Cortex of kidney (tissue), 1 donor: ENCODE data around the gene SAYSD1.
"Not testable (repeated sequence)": the region's sequence is repeated elsewhere in the genome, so short reads cannot be mapped to it uniquely, and the experiment has no call there.

Experiments
- DNase-seq: peaks from one replicate; lab custom pipeline; 2025; lab: John Stamatoyannopoulos, UW

The SAYSD1 gene, protein sequence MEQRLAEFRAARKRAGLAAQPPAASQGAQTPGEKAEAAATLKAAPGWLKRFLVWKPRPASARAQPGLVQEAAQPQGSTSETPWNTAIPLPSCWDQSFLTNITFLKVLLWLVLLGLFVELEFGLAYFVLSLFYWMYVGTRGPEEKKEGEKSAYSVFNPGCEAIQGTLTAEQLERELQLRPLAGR

DNA sequence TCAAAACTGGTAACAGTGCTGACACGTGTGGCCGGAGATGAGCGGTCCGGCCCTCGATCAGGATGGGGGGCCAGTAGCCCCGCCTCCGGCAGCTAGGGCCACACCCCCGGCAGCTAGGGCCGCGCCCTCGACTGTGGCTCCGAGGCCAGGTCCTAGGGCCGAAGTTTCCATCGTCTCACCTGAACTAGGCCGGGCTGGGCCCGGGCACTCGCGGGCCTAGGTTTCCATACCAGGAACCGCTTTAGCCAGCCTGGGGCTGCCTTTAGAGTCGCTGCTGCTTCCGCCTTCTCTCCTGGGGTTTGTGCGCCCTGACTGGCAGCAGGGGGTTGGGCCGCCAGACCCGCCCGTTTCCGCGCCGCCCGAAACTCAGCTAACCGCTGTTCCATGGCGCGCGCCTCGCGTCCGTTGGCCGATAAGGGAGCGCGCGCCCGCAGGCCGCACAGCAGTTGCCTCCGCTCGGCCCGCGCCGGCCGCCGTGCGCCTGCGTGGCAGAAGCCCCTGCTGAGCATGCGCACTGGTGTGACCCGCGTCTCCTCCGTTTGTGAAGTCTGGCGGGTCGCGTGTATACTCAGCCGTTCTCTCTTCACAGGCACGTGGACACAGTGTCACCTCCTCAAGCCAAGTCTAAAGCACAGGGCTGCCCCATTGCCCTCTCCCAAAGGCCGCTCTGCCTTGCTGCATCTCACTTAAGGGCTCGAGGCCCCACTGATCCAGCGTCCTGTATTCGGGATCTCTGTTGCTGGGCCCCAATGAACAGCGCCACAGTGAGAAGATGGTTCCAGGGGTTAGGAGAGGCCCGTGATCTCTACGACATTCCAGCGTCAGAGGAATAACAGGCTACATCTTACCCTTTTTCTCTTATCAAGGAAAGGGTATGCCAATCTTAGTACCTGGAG lies at the start of gene SAYSD1:
Gene SAYSD1, minus strand, starts transcription at position 483 of the 896 bp plus-strand sequence. Its CDS starts 97 bp downstream, at position 386.
- DNase-seq, result peak; percentile 50

DNA sequence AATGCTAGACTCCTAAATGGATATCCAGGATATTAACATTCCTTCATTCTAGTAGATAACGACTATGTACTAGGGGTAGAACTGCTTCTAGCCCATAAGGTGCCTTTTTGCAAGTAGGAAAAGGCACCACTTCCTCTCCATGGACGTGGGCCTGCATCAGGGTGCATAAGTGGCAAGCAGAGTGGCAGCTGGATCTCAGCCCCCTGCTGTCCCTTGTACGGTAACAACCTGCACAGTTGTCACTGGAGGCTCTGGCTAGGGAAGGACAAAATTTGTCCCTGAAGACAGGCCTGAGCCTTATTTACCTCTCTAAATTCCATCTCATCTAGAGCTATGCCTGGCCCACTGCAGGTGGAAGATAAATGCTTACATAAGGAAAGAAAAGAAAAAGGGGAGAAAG lies 42.5 kb upstream of the SAYSD1 start:
- no peak for DNase-seq

DNA sequence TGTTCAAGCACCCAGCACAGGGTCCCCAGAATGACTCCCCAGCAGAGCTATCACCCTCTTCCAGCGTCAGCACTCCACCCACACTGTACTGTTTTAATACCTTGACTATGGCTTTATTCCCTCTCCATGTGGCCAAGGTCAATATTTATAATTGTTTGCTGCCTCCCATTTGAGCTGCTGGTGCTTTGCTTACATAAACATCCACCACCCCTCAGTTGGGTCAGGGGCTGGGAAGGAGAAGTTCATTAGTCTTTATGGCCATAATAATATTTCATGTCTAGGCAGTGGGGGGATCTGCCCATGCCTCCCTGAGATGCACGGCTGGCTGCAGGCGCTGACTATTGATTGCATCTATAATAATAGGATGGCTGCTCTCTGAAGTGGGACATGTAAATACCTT lies 41.8 kb upstream of the SAYSD1 start:
- no peak for DNase-seq

DNA sequence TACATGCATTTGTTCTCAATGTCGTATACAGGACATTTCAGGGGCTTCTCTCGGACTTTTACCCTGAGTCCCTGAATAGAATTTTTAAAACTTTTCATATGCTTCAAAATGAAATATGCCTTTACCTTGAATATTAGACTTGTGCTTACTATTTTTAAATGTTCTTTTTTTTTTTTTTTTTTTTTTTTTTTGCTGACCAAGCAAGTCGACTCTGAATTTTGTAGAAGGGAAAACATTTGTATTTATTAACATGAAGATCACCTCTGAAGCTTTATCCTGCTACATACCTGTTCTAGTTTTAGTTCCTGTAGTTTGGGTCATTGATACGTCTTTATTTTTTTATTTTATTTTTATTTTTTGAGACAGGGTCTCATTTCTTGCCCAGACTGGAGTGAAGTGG lies 39.7 kb upstream of the SAYSD1 start:
- no peak for DNase-seq

DNA sequence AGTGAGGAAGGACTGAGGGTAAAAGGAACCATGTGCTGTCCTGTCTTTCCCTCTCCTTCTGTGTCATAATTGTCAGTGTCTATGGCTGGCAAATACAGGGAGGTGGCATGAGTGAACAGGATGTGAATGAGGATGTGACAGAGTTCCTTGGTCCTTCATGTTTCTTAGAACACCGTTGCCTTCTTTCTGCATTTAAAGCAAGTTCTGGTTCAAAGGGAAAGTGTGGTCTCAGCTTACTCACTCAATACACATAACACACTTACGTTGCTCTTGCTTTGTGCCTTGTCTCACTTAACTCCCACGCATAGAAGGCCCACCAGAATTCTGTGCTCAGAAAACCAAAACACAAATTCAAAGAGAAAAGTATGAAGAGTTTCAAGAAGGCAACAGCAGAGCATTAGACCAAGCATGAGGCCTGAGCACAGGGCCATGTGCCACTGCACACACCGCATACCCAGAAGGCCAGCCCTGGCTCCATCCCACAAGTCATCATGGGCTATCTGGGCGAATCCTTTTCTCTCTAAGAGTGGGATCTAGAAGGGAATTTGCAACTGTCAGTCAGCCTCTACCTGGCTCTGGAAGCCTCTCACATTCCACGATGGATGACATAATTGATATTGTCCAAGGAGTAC lies 38.9 kb upstream of the SAYSD1 start:
- DNase-seq, result no peak

DNA sequence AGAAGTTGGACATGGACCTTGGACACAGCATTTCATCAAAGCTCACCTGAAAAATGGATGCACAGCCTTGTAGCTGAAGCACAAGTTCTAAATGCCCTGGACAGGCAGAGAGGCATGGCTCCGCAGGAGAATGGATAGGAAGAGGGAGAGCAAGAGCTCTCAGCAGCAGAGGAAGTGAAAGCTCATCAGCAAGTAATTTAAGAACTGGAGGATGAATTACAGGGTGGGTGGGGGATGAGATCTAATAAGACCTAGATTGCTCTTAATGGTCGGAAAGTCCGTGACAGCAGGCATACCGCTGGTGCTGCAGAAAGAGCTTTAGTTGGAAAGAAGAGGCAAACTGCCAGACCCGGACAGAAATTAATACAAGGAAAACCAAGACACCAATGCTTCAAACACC lies 37.3 kb upstream of the SAYSD1 start:
- no peak for DNase-seq

DNA sequence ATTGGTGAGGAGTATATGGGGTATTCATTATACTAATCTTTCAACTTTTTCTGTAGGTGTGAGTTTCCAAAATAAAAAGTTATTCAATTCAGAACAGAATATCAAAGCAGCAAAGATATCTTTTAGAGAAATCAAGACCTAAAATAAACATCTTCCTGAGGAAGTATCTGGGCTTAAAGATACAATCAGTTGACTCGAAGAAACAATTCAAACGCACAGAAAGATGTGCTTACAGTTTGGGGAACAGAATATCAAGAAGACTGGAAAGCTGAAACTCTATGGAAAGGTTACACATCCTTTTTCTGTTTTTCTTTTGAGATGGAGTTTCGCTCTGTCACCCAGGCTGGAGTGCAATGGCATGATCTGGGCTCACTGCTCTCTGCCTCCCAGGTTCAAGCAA lies 36.2 kb upstream of the SAYSD1 start:
- DNase-seq, result no peak

DNA sequence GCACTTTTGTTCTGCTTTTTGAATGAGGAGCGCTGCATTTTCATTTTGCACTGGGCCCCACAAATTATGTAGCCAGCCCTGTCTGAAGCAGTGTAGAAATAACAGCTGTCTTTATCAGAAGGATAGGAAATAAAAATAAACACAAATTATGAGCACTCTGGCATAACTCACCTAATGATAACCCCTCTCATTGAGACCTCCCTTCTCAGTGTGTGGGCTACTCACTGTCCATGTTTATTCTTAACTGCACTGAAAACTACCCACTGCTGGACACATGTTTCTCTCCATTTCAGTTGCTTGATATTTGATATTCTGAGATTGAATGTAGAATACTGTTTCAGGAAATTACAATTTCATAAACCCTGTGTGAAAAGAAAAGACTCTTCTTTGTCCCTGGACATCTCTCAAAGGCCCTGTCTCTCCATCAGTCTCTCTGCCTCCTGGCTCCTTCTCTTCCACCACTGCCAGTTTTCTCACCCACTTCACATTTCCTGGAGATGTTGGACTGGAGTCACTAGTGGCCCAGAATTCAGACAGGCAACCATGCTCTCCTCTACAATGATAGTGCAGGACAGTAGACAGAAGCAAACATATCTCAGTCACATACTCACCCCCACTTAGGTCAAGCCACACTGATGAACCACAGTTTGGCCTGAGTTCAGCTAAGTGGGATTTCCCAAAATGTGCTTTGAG lies 29.6 kb upstream of the SAYSD1 start:
- no peak for DNase-seq

DNA sequence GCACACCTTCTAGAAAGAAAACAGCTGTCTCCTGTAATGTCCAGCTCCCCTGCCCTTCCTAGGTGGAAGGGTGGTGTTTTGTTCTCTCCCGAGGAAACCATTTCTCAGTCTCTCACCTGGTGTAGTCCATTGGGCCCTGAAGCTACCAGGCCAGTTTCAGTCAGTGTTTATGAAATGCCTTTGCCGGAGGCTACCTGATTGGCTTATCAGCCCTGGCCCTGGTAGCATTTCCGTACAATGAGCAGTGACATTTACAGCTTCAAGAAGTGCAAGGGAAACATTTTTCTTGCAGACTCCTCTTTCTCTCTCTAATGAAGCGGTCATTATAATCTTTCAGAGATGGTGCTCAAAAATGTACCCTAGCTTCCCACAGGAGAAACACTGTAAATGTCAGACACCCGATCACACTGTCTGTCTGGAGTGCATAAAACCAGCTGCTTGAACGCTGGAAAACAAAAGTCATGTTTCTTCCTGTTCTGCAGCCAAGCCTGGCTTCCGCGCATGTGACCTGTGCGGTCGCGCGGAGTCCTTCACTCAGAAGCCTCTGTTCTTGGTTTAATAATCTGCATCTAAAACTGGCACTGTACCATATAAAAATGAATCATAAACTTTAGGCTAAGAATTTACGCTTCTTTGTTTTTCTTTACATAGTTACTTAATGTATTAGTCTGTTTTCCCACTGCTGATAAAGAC lies 28.4 kb upstream of the SAYSD1 start:
- DNase-seq, result no peak

DNA sequence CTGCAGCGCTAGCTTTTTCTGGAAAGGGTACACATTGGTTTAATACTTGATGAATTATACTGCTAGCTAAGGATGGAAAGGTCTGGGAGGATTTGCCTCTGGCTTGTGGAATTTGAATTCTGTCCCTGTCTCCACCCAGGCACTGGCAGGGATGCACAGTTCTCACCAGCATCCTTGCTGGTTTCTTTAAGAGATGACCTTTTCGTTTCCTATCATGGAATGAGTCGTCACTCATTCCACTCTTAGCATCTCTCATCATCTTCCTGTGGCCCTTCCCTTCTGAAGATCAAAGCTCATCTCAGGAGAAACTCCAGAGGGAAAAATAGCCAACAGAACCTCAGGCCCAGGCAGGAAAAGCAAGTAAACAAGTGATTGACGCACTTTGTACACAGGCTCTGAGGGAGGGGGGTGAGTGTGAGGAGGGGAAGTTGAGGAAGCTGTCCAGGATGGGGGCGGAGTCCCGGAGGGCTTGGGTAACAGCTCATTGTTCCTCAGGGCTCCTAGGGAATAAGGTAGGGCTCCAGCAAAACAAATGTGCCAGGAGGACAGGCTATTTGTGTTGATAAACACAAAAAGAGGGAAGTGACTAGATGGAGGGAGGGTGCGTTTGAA lies 25.7 kb upstream of the SAYSD1 start:
- no peak for DNase-seq

DNA sequence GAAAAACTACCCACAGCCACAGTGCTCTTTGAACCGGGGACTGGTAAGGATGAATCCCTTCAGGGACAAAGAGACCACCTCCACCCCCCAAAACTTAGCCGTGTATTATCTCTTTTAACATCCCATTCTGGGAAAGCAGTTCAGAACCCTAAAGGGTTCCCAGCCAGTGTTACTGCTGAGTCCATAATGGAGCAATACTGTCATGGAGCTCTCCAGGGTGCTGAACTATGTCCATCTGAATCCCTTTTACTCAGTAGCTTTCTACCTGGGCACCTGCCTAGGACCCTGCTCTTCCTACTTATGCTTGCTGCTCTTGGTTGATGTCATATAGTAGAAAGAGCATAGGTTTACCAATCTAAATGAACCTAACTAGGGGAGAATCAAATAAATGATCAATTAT lies 22.3 kb upstream of the SAYSD1 start:
- no peak for DNase-seq

DNA sequence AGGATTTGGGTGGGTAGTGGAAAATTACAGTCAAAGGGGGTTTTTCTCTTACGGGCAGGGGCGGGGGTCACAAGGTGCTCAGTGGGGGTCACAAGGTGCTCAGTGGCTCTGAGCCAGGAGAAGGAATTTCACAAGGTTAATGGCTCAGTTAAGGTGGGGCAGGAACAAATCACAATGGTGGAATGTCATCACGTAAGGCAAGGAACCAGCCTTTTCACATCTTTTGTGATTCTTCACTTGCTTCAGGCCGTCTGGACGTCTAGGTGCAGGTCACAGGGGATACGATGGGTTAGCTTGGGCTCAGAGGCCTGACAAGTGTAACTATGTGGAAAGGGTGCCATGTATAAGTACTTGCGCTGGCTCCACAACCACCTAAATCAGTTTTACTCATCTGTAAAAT lies 21.2 kb upstream of the SAYSD1 start:
- not testable (repeated sequence) for DNase-seq

DNA sequence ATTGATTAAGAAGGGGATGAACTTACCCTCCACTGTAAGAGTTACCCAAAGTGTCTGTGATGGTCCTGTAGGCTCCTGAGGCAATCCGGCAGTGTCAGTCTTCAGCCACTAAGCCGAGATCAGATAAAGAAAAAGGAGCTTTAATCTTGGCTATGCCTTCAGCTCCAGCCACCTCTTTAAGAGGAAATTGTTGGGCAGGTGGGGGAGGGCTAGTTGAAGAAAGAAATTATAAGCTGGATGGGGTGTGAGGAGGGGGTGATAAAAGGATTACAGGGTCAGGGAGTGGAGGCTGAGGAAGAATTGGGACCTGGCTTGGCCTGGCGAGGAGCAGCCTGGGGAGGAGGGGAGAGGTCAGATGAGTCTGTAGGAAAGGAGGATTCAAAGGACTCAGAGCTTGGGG lies 19.8 kb upstream of the SAYSD1 start:
- DNase-seq, result not testable (repeated sequence)

DNA sequence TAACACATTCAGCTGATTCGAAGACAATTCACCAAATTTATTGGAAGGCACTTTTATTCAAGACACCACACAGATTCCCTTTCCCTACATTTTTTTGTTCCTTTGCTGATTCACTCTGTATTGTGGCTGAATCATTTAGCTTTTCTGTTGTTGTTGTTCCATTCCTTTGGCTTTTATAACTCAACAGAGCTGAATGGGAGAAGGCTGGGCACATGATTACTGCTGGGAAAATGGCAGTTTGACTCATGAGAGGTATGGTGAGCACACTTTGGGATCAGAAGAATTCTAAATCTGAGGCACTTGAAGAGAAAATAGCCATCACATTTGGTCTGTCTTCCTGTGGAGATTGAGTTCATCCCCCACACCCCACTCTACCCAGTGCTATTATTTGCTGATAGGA lies 15.7 kb upstream of the SAYSD1 start:
- DNase-seq, result no peak

DNA sequence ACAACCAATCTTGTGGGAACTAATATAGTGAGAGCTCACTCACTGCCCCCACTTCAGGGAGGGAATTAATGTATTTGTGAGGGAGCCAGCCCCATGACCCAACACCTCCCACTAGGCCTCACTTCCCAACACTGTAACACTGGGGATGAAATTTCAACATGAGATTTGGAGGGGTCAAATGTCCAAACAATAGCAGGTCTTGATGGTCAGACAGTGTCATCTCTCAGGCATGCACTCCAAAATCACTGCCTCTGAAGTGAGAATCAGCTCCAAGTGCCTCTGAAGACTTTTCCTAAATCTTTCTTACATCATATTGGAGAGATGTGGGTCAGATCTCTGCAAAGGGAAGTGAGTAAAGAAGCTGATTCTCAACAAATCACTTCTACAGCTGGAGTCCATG lies 13.8 kb upstream of the SAYSD1 start:
- no peak for DNase-seq

DNA sequence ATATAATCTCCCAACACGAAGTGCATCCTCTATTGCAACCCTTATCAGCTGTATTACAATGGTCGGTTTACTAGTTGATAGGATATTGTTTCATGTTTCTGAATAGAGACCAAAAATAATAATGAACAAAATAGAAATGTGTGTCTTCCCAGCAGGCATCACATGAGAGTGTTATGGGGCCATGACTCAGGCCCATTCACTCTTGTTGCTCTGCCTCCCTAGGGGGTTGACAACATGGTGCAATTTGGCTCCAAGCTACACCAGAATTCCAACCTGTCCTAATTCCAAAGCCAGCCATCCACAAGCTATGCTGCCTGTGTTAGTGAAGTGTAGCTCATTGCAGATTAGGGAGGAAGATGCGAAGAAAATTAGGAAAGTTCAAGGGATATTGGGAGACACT lies 13.1 kb upstream of the SAYSD1 start:
- DNase-seq, result no peak

DNA sequence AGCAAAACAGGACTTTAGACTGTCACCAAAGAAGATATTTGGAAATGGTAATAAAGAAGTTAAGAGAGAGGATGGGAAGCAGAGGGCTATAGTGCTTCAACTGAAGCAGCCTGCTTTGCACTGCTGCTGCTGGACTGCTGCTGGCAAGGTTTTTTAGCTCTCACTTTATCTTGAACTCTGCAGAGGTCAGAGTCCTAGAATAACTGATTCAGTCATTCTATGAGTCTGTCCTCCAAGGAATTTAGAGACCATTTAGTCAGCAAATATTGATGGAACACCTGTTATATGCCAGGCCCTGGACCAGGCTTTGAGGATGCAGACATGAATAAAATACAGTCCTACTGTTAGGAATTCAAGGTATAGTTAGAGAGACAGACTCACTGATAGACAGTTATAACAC lies 9.1 kb upstream of the SAYSD1 start:
- no peak for DNase-seq

DNA sequence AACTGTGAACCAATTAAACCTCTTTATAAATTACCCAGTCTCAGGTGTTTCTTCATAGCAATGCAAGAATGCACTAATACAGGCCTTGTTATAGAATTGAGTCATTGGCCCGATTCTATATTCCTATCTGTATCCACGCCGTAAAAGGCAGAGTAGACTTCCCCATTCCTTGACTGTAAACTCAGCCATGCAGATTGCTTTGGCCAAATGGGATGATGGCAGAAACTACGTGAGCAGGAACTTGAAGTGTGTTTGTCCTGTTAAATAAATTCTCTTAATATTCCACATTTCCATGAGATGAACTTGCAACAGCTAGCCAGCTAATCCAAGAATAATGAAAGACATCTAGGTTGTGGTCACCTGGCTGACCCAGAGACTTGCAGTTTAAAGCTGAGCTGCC lies 3.9 kb upstream of the SAYSD1 start:
- no peak for DNase-seq

DNA sequence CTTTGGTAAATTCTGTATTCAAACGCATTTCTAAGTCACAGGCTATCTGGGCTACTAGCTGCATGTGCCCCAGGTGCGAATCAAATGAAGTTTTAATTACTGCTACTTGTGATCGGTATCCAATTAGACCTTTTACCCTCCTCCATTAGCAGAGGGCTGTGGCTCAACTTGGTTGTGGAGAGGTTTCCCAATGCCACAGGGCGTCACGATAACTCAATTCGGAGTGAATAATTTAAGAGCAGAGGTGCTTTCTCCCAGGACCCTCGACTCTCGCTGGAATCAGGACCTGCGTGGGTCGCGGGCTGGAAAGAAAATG lies 640 bp downstream of the SAYSD1 start:
- no peak for DNase-seq

DNA sequence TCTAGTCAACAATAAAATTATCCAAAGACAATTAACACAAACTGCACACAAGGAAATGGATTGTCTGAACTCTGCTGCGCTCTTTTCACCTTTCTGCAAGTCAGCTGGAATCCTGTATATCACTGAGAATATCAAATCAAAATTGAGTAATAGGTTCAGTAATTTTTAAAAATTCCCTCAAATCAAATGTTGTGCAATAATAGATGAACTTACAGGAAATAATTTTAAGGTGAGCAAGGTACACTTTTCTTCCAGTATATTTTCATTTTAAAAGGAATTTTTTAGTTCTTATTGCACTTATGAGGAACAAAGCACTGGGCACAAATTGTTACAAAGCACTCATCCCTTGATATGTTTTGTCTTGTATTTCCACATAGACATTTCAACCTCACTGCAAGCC lies 1.2 kb downstream of the SAYSD1 start:
- no peak for DNase-seq

DNA sequence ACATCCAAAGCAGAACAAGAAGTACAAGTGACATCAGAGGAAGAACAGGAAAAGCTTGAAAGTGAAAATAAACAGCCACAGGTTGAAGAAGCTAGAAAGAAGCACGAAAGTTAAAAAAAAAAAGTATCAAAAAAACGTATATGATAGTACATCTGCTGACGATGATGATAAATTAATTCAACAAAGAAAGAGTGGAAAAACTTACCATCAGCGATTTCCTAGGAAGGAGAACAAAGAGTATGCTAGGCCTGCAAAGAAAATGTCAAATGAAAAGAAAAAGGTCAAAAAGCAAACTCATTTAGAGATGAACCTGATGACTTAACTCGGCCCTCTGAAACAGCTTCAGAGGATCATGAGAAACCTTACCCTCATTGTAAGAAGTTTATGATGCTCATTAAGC lies 3.7 kb downstream of the SAYSD1 start:
- DNase-seq, result no peak
